Gastrocnemius medialis (tissue), 4 donors: ENCODE results near the gene CNIH3. TPM values are rescaled to one million over a fixed set of nuclear protein-coding genes. Genes with fewer than 3 reads are reported as not detected.
"Not testable (repeated sequence)": the region's sequence is repeated elsewhere in the genome, so short reads cannot be mapped to it uniquely, and the experiment has no call there.

Source experiments
- ATAC-seq, 2 donors: fragments of 150-250 bp; one replicate each; pipeline ENCODE4 v1.9.1; 2016
- DNase-seq, 2 donors: peaks; one replicate each; pipeline ENCODE4 v3.0.0-alpha.2; 2019
- H3K27ac ChIP-seq, 4 donors: fragments of 200-600 bp; sonication (generic); 1 replicate in 1 of 4; 2 replicates in 3 of 4; pipeline ENCODE4 v1.5.1; 2016 to 2018; ENCODE audit warnings: mild to moderate bottlenecking in 2 of 4, moderate library complexity in 1 of 4
- H3K27me3 ChIP-seq, 3 donors: fragments of 200-600 bp; sonication (generic) in 2 of 3; 1 replicate in 1 of 3; 2 replicates in 2 of 3; pipeline versions ENCODE4 v1.5.1 to v1.6.0; 2016 to 2019; ENCODE audit warnings: mild to moderate bottlenecking in 1 of 3, moderate library complexity in 1 of 3
- H3K36me3 ChIP-seq, 2 donors: fragments of 200-600 bp; sonication (generic) in 1 of 2; one replicate each; pipeline ENCODE4 v1.5.1; 2017 to 2018
- H3K4me1 ChIP-seq, 2 donors: fragments of 200-600 bp; sonication (generic) in 1 of 2; one replicate each; pipeline ENCODE4 v1.5.1; 2016 to 2017; ENCODE audit warnings: mild to moderate bottlenecking in 2 of 2
- H3K4me3 ChIP-seq, 4 donors: fragments of 200-600 bp; sonication (generic) in 3 of 4; 1 replicate in 1 of 4; 2 replicates in 3 of 4; pipeline ENCODE4 v1.5.1; 2016 to 2019; ENCODE audit warnings: mild to moderate bottlenecking in 2 of 4
- H3K9me3 ChIP-seq, 3 donors: fragments of 200-600 bp; sonication (generic) in 2 of 3; 1 replicate in 1 of 3; 2 replicates in 2 of 3; pipeline ENCODE4 v1.5.1; 2016 to 2019
- CTCF ChIP-seq, 5 experiments: fragments of 450-650 bp in 3 of 5; fragments of 200-600 bp in 2 of 5; sonication (generic) in 2 of 5; IDR thresholded peaks in 4 of 5; conservative IDR thresholded peaks in 1 of 5; 1 replicate in 4 of 5; 2 replicates in 1 of 5; pipeline ENCODE4 v1.5.1; 2016 to 2019; ENCODE audit warnings: antibody characterized with exemption in 5 of 5, mild to moderate bottlenecking in 3 of 5, moderate library complexity in 3 of 5
- POLR2A ChIP-seq, 2 donors: fragments of 450-650 bp; IDR thresholded peaks; one replicate each; pipeline ENCODE4 v1.6.1; 2017; ENCODE audit warnings: antibody characterized with exemption in 2 of 2, mild to moderate bottlenecking in 2 of 2, moderate library complexity in 2 of 2
- in situ Hi-C, 4 donors: fragments of 200-750 bp; cut with MboI; loops; one replicate each; pipeline versions ENCODE4 v1.15.0 to v1.8.0; 2017; ENCODE audit warnings: low sequenced_read_pairs in 4 of 4
- intact Hi-C: fragments of 100-400 bp; cut with DNase I; formaldehyde crosslinking; loops from one replicate; pipeline ENCODE4 v1.15.1; 2023; ENCODE audit warnings: low total_unique reads
- total RNA-seq, 4 donors: library from RNA; depleted of rRNA; stranded (reverse); fragments of >200 nt; gene quantifications; one replicate each; pipeline versions ENCODE4 v1.1.0 to v1.2.3, GENCODE V29; 2016

The CNIH3 gene
- total RNA-seq, result 1 to 10 TPM in 2 of 4 donors, under 1 TPM in 1, not detected in 1; 0.95 to 1.6 (median 1.5) TPM

DNA sequence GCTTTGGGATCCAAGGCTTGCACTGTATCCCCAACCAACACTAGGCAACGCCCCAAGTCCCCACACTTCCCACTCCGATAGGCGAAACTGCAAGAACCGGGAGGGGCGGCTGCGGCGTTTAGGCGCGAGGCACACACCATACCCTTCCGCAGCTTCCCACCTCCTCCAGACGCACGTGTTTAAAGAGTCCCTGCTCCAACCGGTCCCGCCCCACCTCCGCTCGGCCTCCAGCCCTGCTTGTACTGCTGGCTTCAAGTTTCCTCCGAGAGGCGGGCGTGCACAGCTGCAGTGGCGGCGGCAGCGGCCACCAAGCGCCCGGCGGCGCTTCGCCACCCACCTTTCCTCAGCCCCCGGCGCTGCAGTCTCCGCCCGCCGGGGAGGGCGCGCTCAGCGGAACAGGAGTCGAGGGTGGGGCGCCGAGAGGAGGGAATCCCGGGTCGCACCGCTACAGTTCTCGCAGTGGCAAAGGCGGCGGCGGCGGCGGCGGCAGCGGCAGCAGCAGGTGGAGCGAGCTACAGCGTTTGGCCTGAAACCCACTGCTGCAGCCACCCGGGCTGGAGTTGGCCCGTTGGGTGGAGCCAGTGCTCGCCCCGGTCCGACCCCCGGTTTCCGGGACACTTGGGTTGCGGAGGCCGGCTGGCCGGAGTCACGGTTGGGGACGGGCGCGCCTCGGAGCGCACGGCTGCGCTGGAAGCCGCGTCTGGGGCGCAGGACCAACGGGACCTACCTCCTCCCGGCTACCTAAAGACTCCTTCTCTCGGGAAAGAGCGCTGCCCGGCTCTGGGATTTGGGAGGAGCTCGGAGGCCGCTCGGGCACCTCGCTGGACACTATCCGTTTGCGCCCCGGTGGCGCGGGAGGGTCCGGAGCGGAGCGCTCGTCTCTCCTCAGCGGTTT, at the start of gene CNIH3:
Gene CNIH3, plus strand, starts transcription at position 457 of the 895 bp plus-strand sequence. CDS start 858 bp downstream, outside the sequence.
- in situ Hi-C loops (no loop called here), intact Hi-C loops (loop anchor here (2.0 to 5.0 kb wide), 2 partner anchors 51 to 114 kb away; no protein-coding TSS in a partner anchor)
- Histone ChIP-seq H3K4me3 (peak within 1 kb of the TSS; percentile 58 to 65 (median 64)), H3K36me3 (no peaks in the 10 kb centered on the region), H3K27ac (peak within 1 kb of the TSS in 2 of 4 donors; percentile 11 to 31), H3K9me3 (no peaks in the 10 kb centered on the region), H3K4me1 (peaks cover 12 to 18% of the 10 kb centered on the region in 2 donors), H3K27me3 (peaks cover 34 to 44% (median 34%) of the 10 kb centered on the region in 3 donors)
- ATAC-seq, result peak; percentile 68 to 88
- TF ChIP-seq POLR2A (IDR thresholded peaks at IDR 0.05), result peak in 1 of 2 donors; percentile 33
- TF ChIP-seq CTCF (IDR thresholded peaks at IDR 0.05 in 4 of 5, conservative IDR thresholded peaks at IDR 0.05 in 1 of 5), result peak in 1 of 5 experiments; percentile 16
- DNase-seq, result peak; percentile 34 to 55

DNA sequence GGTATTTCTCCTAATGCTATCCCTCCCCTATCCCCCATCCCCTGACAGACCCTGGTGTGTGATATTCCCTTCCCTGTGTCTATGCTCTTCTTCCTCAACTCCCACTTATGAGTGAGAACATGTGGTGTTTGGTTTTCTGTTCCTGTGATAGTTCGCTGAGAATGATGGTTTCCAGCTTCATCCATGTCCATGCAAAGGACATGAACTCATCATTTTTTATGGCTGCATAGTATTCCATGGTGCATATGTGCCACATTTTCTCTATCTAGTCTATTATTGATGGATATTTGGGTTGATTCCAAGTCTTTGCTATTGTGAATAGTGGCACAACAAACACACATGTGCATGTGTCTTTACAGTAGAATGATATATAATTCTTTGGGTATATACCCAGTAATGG, 49.6 kb upstream of the CNIH3 start:
- in situ Hi-C loops, H3K9me3 ChIP-seq, ATAC-seq, intact Hi-C loops, H3K27me3 ChIP-seq, H3K4me3 ChIP-seq, DNase-seq, H3K36me3 ChIP-seq: not testable (repeated sequence)
- peak overlapping the region in 2 of 4 donors; percentile 84 to 94 for H3K27ac ChIP-seq
- peaks cover 23 to 34% of the 10 kb centered on the region in 2 donors for H3K4me1 ChIP-seq

DNA sequence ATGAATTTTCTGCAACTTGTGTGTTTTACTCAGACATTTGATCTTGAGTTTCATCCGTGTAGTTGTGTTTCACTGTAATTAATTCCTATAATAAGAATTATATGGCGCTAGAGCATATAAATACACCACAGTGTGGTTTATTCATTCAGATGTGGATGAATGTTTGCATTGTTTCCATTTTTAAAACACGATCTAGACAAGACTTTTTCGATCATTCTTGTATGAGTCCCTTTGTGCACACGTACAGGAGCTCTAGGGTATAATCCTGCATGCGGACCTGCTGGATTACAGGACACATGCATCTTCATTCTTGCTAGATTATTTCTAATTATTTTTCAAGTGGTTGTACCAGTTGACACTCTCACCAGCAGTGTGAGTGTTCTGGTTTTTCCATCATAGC, 46.8 kb upstream of the CNIH3 start:
- Histone ChIP-seq H3K27ac (no peak overlapping the region), H3K4me1 (peaks cover 16 to 22% of the 10 kb centered on the region in 2 donors), H3K9me3 (no peaks in the 10 kb centered on the region), H3K4me3 (no peak overlapping the region), H3K36me3 (no peaks in the 10 kb centered on the region), H3K27me3 (no peaks in the 10 kb centered on the region)
- DNase-seq (no peak), ATAC-seq (no peak)
- TF ChIP-seq CTCF (IDR thresholded peaks at IDR 0.05 in 4 of 5, conservative IDR thresholded peaks at IDR 0.05 in 1 of 5) (no peak), POLR2A (IDR thresholded peaks at IDR 0.05) (no peak)
- intact Hi-C loops (no loop called here), in situ Hi-C loops (no loop called here)

GRCh38 chr1:224571975-224572374, 44.1 kb upstream of the CNIH3 start:
- H3K4me3 ChIP-seq, DNase-seq, H3K4me1 ChIP-seq, H3K36me3 ChIP-seq, H3K27ac ChIP-seq, ATAC-seq, H3K27me3 ChIP-seq, intact Hi-C loops, in situ Hi-C loops, H3K9me3 ChIP-seq: not testable (repeated sequence)

- H3K27ac ChIP-seq, result peak overlapping the region; percentile 74 to 85 (median 84)
- ATAC-seq, result peak; percentile 99 to 100
- in situ Hi-C loops, result no loop called here
- no peaks in the 10 kb centered on the region for H3K27me3 ChIP-seq
- intact Hi-C loops, result loop anchor here (1.0 kb wide), 1 partner anchor 14 kb away; no protein-coding TSS in a partner anchor
- H3K36me3 ChIP-seq, result no peaks in the 10 kb centered on the region
- no peak overlapping the region for H3K4me3 ChIP-seq
- H3K4me1 ChIP-seq, result peaks cover 7 to 26% of the 10 kb centered on the region in 2 donors
- DNase-seq, result peak; percentile 72 to 73
- TF ChIP-seq POLR2A (IDR thresholded peaks at IDR 0.05) (peak in 1 of 2 donors; percentile 35), CTCF (IDR thresholded peaks at IDR 0.05 in 4 of 5, conservative IDR thresholded peaks at IDR 0.05 in 1 of 5) (no peak)
- H3K9me3 ChIP-seq, result no peaks in the 10 kb centered on the region
Observed at GRCh38 chr1:224579526-224579925, 36.6 kb upstream of the CNIH3 start.
